HepG2 (cell line): Measurements from ENCODE around the gene CYB5R3. TPM values are rescaled to one million over a fixed set of nuclear protein-coding genes. Genes with fewer than 3 reads are reported as not detected.

Source experiments
- ATF4 ChIP-seq, 2 experiments: fragments of 450-650 bp in 1 of 2; sonication (generic) in 1 of 2; formaldehyde crosslinking; IDR thresholded peaks; 2 replicates each; pipeline versions ENCODE4 v1.5.0 to v1.8.0; 2020 to 2022; ENCODE audit warnings: mild to moderate bottlenecking in 1 of 2, missing genetic modification reagents in 1 of 2
- CERS6 ChIP-seq: sonication (generic); formaldehyde crosslinking; IDR thresholded peaks from 2 replicates; pipeline ENCODE4 v1.5.0; 2020; ENCODE audit warnings: missing genetic modification reagents
- CREBL2 ChIP-seq: sonication (generic); formaldehyde crosslinking; IDR thresholded peaks from 2 replicates; pipeline ENCODE4 v1.8.1; 2023; ENCODE audit warnings: missing genetic modification reagents, mild to moderate bottlenecking, borderline replicate concordance
- ELF3 ChIP-seq: IDR thresholded peaks from 2 replicates; pipeline ENCODE4 v1.6.1; 2016; ENCODE audit warnings: missing genetic modification reagents, missing compliant biosample characterization
- IKZF4 ChIP-seq: sonication (generic); formaldehyde crosslinking; IDR thresholded peaks from 2 replicates; pipeline ENCODE4 v1.5.1; 2020; ENCODE audit warnings: borderline replicate concordance, mild to moderate bottlenecking, low read depth, missing genetic modification reagents; ENCODE audit errors: not compliant biosample characterization
- KAT8 ChIP-seq: IDR thresholded peaks from 2 replicates; pipeline ENCODE4 v1.6.1; 2016; ENCODE audit warnings: missing genetic modification reagents, missing compliant biosample characterization
- NCOR1 ChIP-seq: fragments of 200-600 bp; sonication (generic); IDR thresholded peaks from 2 replicates; pipeline ENCODE4 v1.7.0; 2017; ENCODE audit warnings: antibody characterized with exemption, low read length, borderline replicate concordance
- ONECUT2 ChIP-seq: sonication (generic); formaldehyde crosslinking; IDR thresholded peaks from 2 replicates; pipeline ENCODE4 v1.4.0; 2020; ENCODE audit warnings: missing genetic modification reagents
- PPARG ChIP-seq: conservative IDR thresholded peaks from 2 replicates; pipeline ENCODE4 v1.6.1; 2016; ENCODE audit warnings: missing biosample characterization, missing genetic modification reagents
- PRDM15 ChIP-seq: sonication (generic); formaldehyde crosslinking; IDR thresholded peaks from 2 replicates; pipeline ENCODE4 v1.4.0; 2020; ENCODE audit warnings: missing genetic modification reagents
- TERF1 ChIP-seq: sonication (generic); formaldehyde crosslinking; IDR thresholded peaks from 2 replicates; pipeline ENCODE4 v1.8.0; 2022; ENCODE audit warnings: mild to moderate bottlenecking, missing genetic modification reagents, moderate library complexity
- UBTF ChIP-seq: sonication (generic); formaldehyde crosslinking; IDR thresholded peaks from 2 replicates; pipeline ENCODE4 v1.4.0; 2020; ENCODE audit warnings: mild to moderate bottlenecking, missing genetic modification reagents
- ZFP62 ChIP-seq: sonication (generic); formaldehyde crosslinking; IDR thresholded peaks from 2 replicates; pipeline ENCODE4 v1.4.0; 2020; ENCODE audit warnings: missing genetic modification reagents
- ZNF451 ChIP-seq: sonication (generic); formaldehyde crosslinking; IDR thresholded peaks from 2 replicates; pipeline ENCODE4 v1.5.0; 2020; ENCODE audit warnings: mild to moderate bottlenecking, missing genetic modification reagents
- ZNF709 ChIP-seq: sonication (generic); formaldehyde crosslinking; IDR thresholded peaks from 2 replicates; pipeline ENCODE4 v1.5.0; 2020; ENCODE audit warnings: mild to moderate bottlenecking, missing genetic modification reagents
- ZNF746 ChIP-seq: sonication (generic); formaldehyde crosslinking; IDR thresholded peaks from 2 replicates; pipeline ENCODE4 v1.8.0; 2022; ENCODE audit warnings: mild to moderate bottlenecking, missing genetic modification reagents
- ZNF766 ChIP-seq: sonication (generic); formaldehyde crosslinking; IDR thresholded peaks from 2 replicates; pipeline ENCODE4 v1.5.0; 2020; ENCODE audit warnings: missing genetic modification reagents, borderline replicate concordance
- polyA plus RNA-seq, 8 experiments: library from polyadenylated mRNA; depleted of rRNA in 3 of 8; stranded (reverse) in 7 of 8; unstranded in 1 of 8; fragments of >200 nt; fragmentation: Illumina TruSeq in 4 of 8; extraction: Trizol in 4 of 8; gene quantifications; 2 replicates each; pipeline versions ENCODE4 v1.2.1 to v1.2.3, GENCODE V29; 2011 to 2016; ENCODE audit warnings: low read depth in 4 of 8, missing spikeins in 1 of 8, mixed read lengths in 1 of 8; ENCODE audit not compliant: insufficient read depth in 1 of 8
- total RNA-seq, 5 experiments: library from RNA; depleted of rRNA; stranded (reverse); fragments of >200 nt; fragmentation: Illumina TruSeq; extraction: Trizol; gene quantifications; 2 replicates each; pipeline ENCODE4 v1.2.3, GENCODE V29; 2016; ENCODE audit warnings: low read depth in 1 of 5

Gene CYB5R3
- total and polyA plus RNA-seq, 2 of the 13 experiments (the other 11 are each of a cell fraction or from before 2014, with no cell fraction given) = 32.4 to 305 TPM

GRCh38 chr22:42644422-42645340 is 4.5 kb downstream of the CYB5R3 start (continued):
- TF ChIP-seq KAT8 (CRISPR knock-in tag) (no peak), PRDM15 (no peak), ZNF709 (CRISPR knock-in tag) (no peak), IKZF4 (CRISPR knock-in tag) (no peak), ZNF766 (no peak), ELF3 (CRISPR knock-in tag) (0 out of 2 replicates have a peak, but pooled peaks have one; percentile 22), ZFP62 (CRISPR knock-in tag) (no peak), ZNF451 (CRISPR knock-in tag) (no peak), PPARG (CRISPR knock-in tag) (0 out of 2 replicates have a peak, but pooled peaks have one; percentile 21), NCOR1 (no peak), CERS6 (CRISPR knock-in tag) (no peak), CREBL2 (CRISPR knock-in tag) (no peak), ONECUT2 (CRISPR knock-in tag) (0 out of 2 replicates have a peak, but pooled peaks have one; percentile 52), TERF1 (CRISPR knock-in tag) (0 out of 2 replicates have a peak, but pooled peaks have one; percentile 29), ATF4 (CRISPR knock-in tag; IDR thresholded peaks at IDR 0.05) (no peak), UBTF (peak; percentile 18; the same call in 1 of the 2 replicates), ZNF746 (no peak)
